GM23338 (cell line): ENCODE data around the gene LIX1L. TPM values are rescaled to one million over a fixed set of nuclear protein-coding genes. Genes with fewer than 3 reads are reported as not detected.
A peak's percentile ranks its signal among the peaks of the same experiment; 100 is the strongest.

Experiments
- ATAC-seq: fragments of 200-7000 bp; cut with Tn5 transposase; 3 replicates; pipeline ENCODE4 v1.9.1; 2020
- DNase-seq: peaks from one replicate; pipeline ENCODE4 v3.0.0-alpha.2; 2015; ENCODE audit warnings: low spot score
- H2AFZ ChIP-seq: fragments of 200-600 bp; sonication (generic); 2 replicates; pipeline ENCODE4 v1.8.0; 2016; ENCODE audit warnings: antibody characterized with exemption, mild to moderate bottlenecking, moderate library complexity
- H3F3A ChIP-seq: fragments of 200-600 bp; sonication (generic); replicated peaks from 2 replicates; pipeline ENCODE4 v1.8.0; 2017; ENCODE audit warnings: antibody characterized with exemption, mixed run types, low read depth
- H3K27ac ChIP-seq: fragments of 200-600 bp; sonication (generic); 2 replicates; pipeline ENCODE4 v1.6.1; 2016; ENCODE audit warnings: low read depth
- H3K27me3 ChIP-seq: fragments of 200-600 bp; sonication (generic); 2 replicates; pipeline ENCODE4 v1.8.0; 2016; ENCODE audit warnings: mild to moderate bottlenecking, mixed run types, moderate library complexity; ENCODE audit not compliant: insufficient read depth
- H3K36me3 ChIP-seq: fragments of 200-600 bp; sonication (generic); 2 replicates; pipeline ENCODE4 v1.8.0; 2016; ENCODE audit warnings: mild to moderate bottlenecking; ENCODE audit not compliant: insufficient read depth
- H3K4me1 ChIP-seq: fragments of 200-600 bp; sonication (generic); 2 replicates; pipeline ENCODE4 v1.8.0; 2016; ENCODE audit warnings: mild to moderate bottlenecking, moderate library complexity; ENCODE audit not compliant: insufficient read depth
- H3K4me2 ChIP-seq: fragments of 200-600 bp; sonication (generic); 2 replicates; pipeline ENCODE4 v1.7.1; 2017; ENCODE audit warnings: mixed run types
- H3K4me3 ChIP-seq: fragments of 200-600 bp; sonication (generic); 2 replicates; pipeline ENCODE4 v1.6.1; 2016; ENCODE audit warnings: mixed run types
- H3K79me2 ChIP-seq: fragments of 200-600 bp; sonication (generic); replicated peaks from 2 replicates; pipeline ENCODE4 v1.8.0; 2017; ENCODE audit warnings: mild to moderate bottlenecking; ENCODE audit not compliant: insufficient read depth
- H3K9me2 ChIP-seq: fragments of 200-600 bp; sonication (generic); 2 replicates; pipeline ENCODE4 v1.8.0; 2017; ENCODE audit not compliant: insufficient read depth
- H4K20me1 ChIP-seq: fragments of 200-600 bp; sonication (generic); replicated peaks from 2 replicates; pipeline ENCODE4 v1.8.0; 2017; ENCODE audit warnings: mild to moderate bottlenecking; ENCODE audit not compliant: insufficient read depth
- H3K27ac Mint-ChIP-seq: 2 replicates; pipeline ENCODE4 v1.8.0; 2020; ENCODE audit warnings: inconsistent platforms, mild to moderate bottlenecking, moderate library complexity, mixed read lengths
- H3K27me3 Mint-ChIP-seq: 3 replicates; pipeline ENCODE4 v1.8.0; 2022; ENCODE audit warnings: low read depth, mild to moderate bottlenecking, moderate library complexity, mixed read lengths, inconsistent platforms; ENCODE audit not compliant: insufficient read depth, poor library complexity
- H3K36me3 Mint-ChIP-seq: 3 replicates; pipeline ENCODE4 v1.8.0; 2021; ENCODE audit warnings: low read depth, mild to moderate bottlenecking, inconsistent platforms, moderate library complexity, mixed read lengths
- H3K4me1 Mint-ChIP-seq: 3 replicates; pipeline ENCODE4 v1.8.0; 2020; ENCODE audit warnings: mild to moderate bottlenecking, inconsistent platforms, mixed read lengths
- H3K4me3 Mint-ChIP-seq: 3 replicates; pipeline ENCODE4 v1.8.0; 2021; ENCODE audit warnings: moderate library complexity, mild to moderate bottlenecking, inconsistent platforms, mixed read lengths
- H3K9me3 Mint-ChIP-seq: 3 replicates; pipeline ENCODE4 v1.8.0; 2020; ENCODE audit warnings: moderate library complexity, mild to moderate bottlenecking, inconsistent platforms, mixed read lengths
- CTCF ChIP-seq, 2 experiments: fragments of 200-600 bp in 1 of 2; sonication (generic) in 1 of 2; conservative IDR thresholded peaks; 2 replicates each; pipeline versions ENCODE4 v1.5.1 to v1.6.1; 2016 to 2017; ENCODE audit warnings: antibody characterized with exemption in 2 of 2, low read depth in 2 of 2, mild to moderate bottlenecking in 2 of 2, moderate library complexity in 1 of 2
- EZH2 ChIP-seq: fragments of 200-600 bp; sonication (generic); IDR thresholded peaks from one replicate; pipeline ENCODE4 v1.8.0; 2017; ENCODE audit warnings: antibody characterized with exemption, mild to moderate bottlenecking, low read depth; ENCODE audit not compliant: unreplicated experiment
- NANOG ChIP-seq: IDR thresholded peaks from 2 replicates; pipeline ENCODE4 v1.6.1; 2016; ENCODE audit warnings: antibody characterized with exemption, borderline replicate concordance
- ZNF114 ChIP-seq: fragments of 250-450 bp; sonication (Bioruptor Pico); IDR thresholded peaks from 2 replicates; pipeline ENCODE4 v1.5.0; 2020; ENCODE audit warnings: mild to moderate bottlenecking, moderate library complexity
- ZNF462 ChIP-seq: fragments of 250-450 bp; sonication (Bioruptor Pico); IDR thresholded peaks from 2 replicates; pipeline ENCODE4 v1.5.0; 2020; ENCODE audit warnings: mild to moderate bottlenecking, moderate library complexity
- polyA plus RNA-seq: library from polyadenylated mRNA; unstranded; fragments of >200 nt; fragmentation: Nextera tagmentation; extraction: Ambion mirVana; gene quantifications from 2 replicates; pipeline ENCODE4 v1.2.1, GENCODE V29; 2016
- total RNA-seq: library from RNA; depleted of rRNA; stranded (reverse); fragments of >200 nt; shearing (Covaris generic); gene quantifications from 2 replicates; pipeline ENCODE4 v1.2.3, GENCODE V29; 2014

The LIX1L gene
- total and polyA plus RNA-seq, 2 experiments from 2014 or later: 0.76 to 2.6 TPM

DNA sequence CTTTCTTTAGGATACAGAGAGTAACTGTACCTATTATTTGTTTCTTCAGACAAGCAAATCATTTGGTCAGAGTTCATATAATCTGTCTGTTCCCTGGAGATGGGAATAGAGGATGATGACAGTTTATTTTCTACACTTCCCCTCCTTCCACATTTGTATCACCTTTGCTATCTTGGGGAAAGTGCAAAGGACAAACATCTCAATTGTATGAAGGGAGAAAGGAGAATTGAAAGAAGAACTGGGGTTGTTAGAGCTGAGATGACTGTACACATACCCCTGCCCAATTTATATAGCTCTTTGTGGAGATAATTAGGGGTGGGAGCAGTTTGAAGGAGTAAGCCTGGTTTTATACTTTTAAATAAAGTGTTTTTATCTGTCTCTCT, 20.6 kb upstream of the LIX1L start (continued):
- no peak for TF ChIP-seq CTCF (conservative IDR thresholded peaks at IDR 0.05; ENCODE audit: low read depth in 2 of 2)
- TF ChIP-seq NANOG: no peak
- no peak for TF ChIP-seq EZH2
- no peak for TF ChIP-seq ZNF462

DNA sequence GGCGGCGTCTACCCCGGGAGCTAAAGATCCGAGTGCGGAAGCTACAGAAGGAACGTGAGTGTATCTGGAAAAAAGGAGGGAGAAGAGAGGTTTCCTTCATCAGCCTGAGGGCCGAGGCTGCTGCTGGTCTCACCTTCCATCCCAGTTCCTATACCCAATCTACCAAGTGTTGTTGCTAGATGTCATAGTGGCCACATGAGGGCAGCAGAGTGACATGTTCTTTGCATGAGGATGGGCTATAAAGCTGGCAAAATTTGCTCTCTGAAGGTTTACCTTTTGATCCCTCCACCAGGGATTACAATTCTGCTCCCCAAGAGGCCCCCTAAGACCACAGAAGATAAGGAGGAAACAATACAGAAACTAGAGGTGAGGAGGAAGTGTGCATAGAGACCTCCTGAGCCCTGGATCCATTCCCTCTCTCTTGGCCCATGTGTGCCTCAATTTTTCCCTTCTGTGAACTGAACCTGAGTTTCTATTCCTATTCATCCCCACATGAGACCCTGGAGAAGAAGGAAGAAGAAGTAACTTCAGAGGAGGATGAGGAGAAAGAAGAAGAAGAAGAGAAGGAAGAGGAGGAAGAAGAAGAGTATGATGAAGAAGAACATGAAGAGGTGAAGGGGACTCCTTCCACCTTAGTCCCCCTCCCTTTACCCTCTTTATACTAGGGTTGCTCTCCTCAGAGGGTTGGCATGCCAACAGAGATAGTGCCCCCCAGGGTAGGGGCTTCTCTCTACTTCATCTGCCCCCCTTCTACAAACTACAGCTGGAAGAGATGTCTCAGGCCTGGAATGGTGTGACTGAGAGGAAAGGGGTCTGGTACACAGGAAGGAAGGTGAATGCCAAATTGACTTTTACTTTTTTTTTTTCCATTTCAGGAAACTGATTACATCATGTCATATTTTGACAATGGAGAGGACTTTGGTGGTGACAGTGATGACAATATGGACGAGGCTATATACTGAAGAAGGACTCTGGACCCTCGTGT, 20.0 kb upstream of the LIX1L start:
- Histone ChIP-seq H4K20me1 (no peaks in the 10 kb centered on the region), H2AFZ (peak overlapping the region; percentile 69; the same call in 1 of the 2 replicates), H3K4me1 (peaks cover 17% of the 10 kb centered on the region), H3K27me3 (no peaks in the 10 kb centered on the region), H3K9me2 (no peaks in the 10 kb centered on the region), H3K79me2 (no peaks in the 10 kb centered on the region), H3K4me2 (peak overlapping the region; percentile 64), H3K36me3 (no peaks in the 10 kb centered on the region), H3K4me3 (peak overlapping the region; percentile 27), H3K27ac (peak overlapping the region; percentile 91), H3F3A (no peaks in the 10 kb centered on the region)
- Mint-ChIP-seq H3K27me3 (peaks cover 2% of the 10 kb centered on the region), H3K27ac (no peak overlapping the region; the same call in 1 of the 2 replicates), H3K9me3 (no peaks in the 10 kb centered on the region), H3K4me3 (peak overlapping the region; percentile 38; the same call in 2 of the 3 replicates), H3K4me1 (peaks cover 7% of the 10 kb centered on the region), H3K36me3 (no peaks in the 10 kb centered on the region)
- TF ChIP-seq CTCF (conservative IDR thresholded peaks at IDR 0.05; ENCODE audit: low read depth in 2 of 2) (peak; percentile 89 to 98), ZNF114 (CRISPR knock-in tag) (no peak)
- DNase-seq (peak; percentile 92), ATAC-seq (peak; percentile 63)
